HepG2 (cell line): ENCODE measurements around the gene CHKA. TPM values are rescaled to one million over a fixed set of nuclear protein-coding genes. Genes with fewer than 3 reads are reported as not detected.

Experiments
- HNF1B ChIP-seq: sonication (generic); formaldehyde crosslinking; IDR thresholded peaks from 2 replicates; pipeline ENCODE4 v1.5.1; 2020; ENCODE audit warnings: mild to moderate bottlenecking, moderate library complexity, missing genetic modification reagents
- RFXAP ChIP-seq: sonication (generic); formaldehyde crosslinking; IDR thresholded peaks from 2 replicates; pipeline ENCODE4 v1.4.0; 2020; ENCODE audit warnings: missing genetic modification reagents, borderline replicate concordance
- ZHX1 ChIP-seq: sonication (generic); formaldehyde crosslinking; IDR thresholded peaks from 2 replicates; pipeline ENCODE4 v1.8.1; 2022; ENCODE audit warnings: low read depth, mild to moderate bottlenecking, missing genetic modification reagents
- ZNF720 ChIP-seq: sonication (generic); formaldehyde crosslinking; IDR thresholded peaks from 2 replicates; pipeline ENCODE4 v1.4.0; 2020; ENCODE audit warnings: missing genetic modification reagents
- ZNF788 ChIP-seq: sonication (generic); formaldehyde crosslinking; IDR thresholded peaks from 2 replicates; pipeline ENCODE4 v1.5.0; 2020; ENCODE audit warnings: mild to moderate bottlenecking, missing genetic modification reagents, borderline replicate concordance
- ZNF879 ChIP-seq: sonication (generic); formaldehyde crosslinking; IDR thresholded peaks from 2 replicates; pipeline ENCODE4 v1.8.1; 2023; ENCODE audit warnings: missing genetic modification reagents
- polyA plus RNA-seq, 8 experiments: library from polyadenylated mRNA; depleted of rRNA in 3 of 8; stranded (reverse) in 7 of 8; unstranded in 1 of 8; fragments of >200 nt; fragmentation: Illumina TruSeq in 4 of 8; extraction: Trizol in 4 of 8; gene quantifications; 2 replicates each; pipeline versions ENCODE4 v1.2.1 to v1.2.3, GENCODE V29; 2011 to 2016; ENCODE audit warnings: low read depth in 4 of 8, missing spikeins in 1 of 8, mixed read lengths in 1 of 8; ENCODE audit not compliant: insufficient read depth in 1 of 8
- total RNA-seq, 5 experiments: library from RNA; depleted of rRNA; stranded (reverse); fragments of >200 nt; fragmentation: Illumina TruSeq; extraction: Trizol; gene quantifications; 2 replicates each; pipeline ENCODE4 v1.2.3, GENCODE V29; 2016; ENCODE audit warnings: low read depth in 1 of 5
- TF ChIP-seq, protein P1 (sequence below): sonication (generic); formaldehyde crosslinking; IDR thresholded peaks from 2 replicates; pipeline ENCODE4 v1.5.1; 2020; ENCODE audit warnings: mild to moderate bottlenecking, missing genetic modification reagents, borderline replicate concordance
- TF ChIP-seq, protein P2 (sequence below): sonication (generic); formaldehyde crosslinking; IDR thresholded peaks from 2 replicates; pipeline ENCODE4 v1.8.1; 2023; ENCODE audit warnings: mild to moderate bottlenecking, missing genetic modification reagents
- TF ChIP-seq, protein P3 (sequence below): sonication (generic); formaldehyde crosslinking; IDR thresholded peaks from 2 replicates; pipeline ENCODE4 v1.4.0; 2020; ENCODE audit warnings: mild to moderate bottlenecking, missing genetic modification reagents
- TF ChIP-seq, protein P4 (sequence below): sonication (generic); IDR thresholded peaks from 2 replicates; pipeline ENCODE4 v1.6.1; 2016; ENCODE audit warnings: low read depth, borderline replicate concordance
- TF ChIP-seq, protein P5 (sequence below): sonication (generic); formaldehyde crosslinking; IDR thresholded peaks from 2 replicates; pipeline ENCODE4 v1.9.0; 2021; ENCODE audit warnings: missing genetic modification reagents, borderline replicate concordance

CHKA gene
- total and polyA plus RNA-seq, 2 of the 13 experiments (the other 11 are each of a cell fraction or from before 2014, with no cell fraction given) = 71.6 to 92.7 TPM

- TF ChIP-seq ZHX1 (CRISPR knock-in tag) = no peak
- no peak; the same call in 1 of the 2 replicates for TF ChIP-seq HNF1B (CRISPR knock-in tag)
- no peak for TF ChIP-seq ZNF720
- peak; percentile 3; the same call in 1 of the 2 replicates for TF ChIP-seq RFXAP
- TF ChIP-seq ZNF879 (CRISPR knock-in tag) = no peak
- TF ChIP-seq, protein P1, sequence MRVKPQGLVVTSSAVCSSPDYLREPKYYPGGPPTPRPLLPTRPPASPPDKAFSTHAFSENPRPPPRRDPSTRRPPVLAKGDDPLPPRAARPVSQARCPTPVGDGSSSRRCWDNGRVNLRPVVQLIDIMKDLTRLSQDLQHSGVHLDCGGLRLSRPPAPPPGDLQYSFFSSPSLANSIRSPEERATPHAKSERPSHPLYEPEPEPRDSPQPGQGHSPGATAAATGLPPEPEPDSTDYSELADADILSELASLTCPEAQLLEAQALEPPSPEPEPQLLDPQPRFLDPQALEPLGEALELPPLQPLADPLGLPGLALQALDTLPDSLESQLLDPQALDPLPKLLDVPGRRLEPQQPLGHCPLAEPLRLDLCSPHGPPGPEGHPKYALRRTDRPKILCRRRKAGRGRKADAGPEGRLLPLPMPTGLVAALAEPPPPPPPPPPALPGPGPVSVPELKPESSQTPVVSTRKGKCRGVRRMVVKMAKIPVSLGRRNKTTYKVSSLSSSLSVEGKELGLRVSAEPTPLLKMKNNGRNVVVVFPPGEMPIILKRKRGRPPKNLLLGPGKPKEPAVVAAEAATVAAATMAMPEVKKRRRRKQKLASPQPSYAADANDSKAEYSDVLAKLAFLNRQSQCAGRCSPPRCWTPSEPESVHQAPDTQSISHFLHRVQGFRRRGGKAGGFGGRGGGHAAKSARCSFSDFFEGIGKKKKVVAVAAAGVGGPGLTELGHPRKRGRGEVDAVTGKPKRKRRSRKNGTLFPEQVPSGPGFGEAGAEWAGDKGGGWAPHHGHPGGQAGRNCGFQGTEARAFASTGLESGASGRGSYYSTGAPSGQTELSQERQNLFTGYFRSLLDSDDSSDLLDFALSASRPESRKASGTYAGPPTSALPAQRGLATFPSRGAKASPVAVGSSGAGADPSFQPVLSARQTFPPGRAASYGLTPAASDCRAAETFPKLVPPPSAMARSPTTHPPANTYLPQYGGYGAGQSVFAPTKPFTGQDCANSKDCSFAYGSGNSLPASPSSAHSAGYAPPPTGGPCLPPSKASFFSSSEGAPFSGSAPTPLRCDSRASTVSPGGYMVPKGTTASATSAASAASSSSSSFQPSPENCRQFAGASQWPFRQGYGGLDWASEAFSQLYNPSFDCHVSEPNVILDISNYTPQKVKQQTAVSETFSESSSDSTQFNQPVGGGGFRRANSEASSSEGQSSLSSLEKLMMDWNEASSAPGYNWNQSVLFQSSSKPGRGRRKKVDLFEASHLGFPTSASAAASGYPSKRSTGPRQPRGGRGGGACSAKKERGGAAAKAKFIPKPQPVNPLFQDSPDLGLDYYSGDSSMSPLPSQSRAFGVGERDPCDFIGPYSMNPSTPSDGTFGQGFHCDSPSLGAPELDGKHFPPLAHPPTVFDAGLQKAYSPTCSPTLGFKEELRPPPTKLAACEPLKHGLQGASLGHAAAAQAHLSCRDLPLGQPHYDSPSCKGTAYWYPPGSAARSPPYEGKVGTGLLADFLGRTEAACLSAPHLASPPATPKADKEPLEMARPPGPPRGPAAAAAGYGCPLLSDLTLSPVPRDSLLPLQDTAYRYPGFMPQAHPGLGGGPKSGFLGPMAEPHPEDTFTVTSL (CRISPR knock-in tag) = no peak
- TF ChIP-seq, protein P2, sequence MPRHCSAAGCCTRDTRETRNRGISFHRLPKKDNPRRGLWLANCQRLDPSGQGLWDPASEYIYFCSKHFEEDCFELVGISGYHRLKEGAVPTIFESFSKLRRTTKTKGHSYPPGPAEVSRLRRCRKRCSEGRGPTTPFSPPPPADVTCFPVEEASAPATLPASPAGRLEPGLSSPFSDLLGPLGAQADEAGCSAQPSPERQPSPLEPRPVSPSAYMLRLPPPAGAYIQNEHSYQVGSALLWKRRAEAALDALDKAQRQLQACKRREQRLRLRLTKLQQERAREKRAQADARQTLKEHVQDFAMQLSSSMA (CRISPR knock-in tag) = 0 out of 2 replicates have a peak, but pooled peaks have one; percentile 33
- TF ChIP-seq, protein P3, sequence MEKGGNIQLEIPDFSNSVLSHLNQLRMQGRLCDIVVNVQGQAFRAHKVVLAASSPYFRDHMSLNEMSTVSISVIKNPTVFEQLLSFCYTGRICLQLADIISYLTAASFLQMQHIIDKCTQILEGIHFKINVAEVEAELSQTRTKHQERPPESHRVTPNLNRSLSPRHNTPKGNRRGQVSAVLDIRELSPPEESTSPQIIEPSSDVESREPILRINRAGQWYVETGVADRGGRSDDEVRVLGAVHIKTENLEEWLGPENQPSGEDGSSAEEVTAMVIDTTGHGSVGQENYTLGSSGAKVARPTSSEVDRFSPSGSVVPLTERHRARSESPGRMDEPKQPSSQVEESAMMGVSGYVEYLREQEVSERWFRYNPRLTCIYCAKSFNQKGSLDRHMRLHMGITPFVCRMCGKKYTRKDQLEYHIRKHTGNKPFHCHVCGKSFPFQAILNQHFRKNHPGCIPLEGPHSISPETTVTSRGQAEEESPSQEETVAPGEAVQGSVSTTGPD = 0 out of 2 replicates have a peak, but pooled peaks have one; percentile 45
- no peak; the same call in 1 of the 2 replicates for TF ChIP-seq ZNF788
- TF ChIP-seq, protein P4, sequence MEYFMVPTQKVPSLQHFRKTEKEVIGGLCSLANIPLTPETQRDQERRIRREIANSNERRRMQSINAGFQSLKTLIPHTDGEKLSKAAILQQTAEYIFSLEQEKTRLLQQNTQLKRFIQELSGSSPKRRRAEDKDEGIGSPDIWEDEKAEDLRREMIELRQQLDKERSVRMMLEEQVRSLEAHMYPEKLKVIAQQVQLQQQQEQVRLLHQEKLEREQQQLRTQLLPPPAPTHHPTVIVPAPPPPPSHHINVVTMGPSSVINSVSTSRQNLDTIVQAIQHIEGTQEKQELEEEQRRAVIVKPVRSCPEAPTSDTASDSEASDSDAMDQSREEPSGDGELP = 0 out of 2 replicates have a peak, but pooled peaks have one; percentile 9
- TF ChIP-seq, protein P5, sequence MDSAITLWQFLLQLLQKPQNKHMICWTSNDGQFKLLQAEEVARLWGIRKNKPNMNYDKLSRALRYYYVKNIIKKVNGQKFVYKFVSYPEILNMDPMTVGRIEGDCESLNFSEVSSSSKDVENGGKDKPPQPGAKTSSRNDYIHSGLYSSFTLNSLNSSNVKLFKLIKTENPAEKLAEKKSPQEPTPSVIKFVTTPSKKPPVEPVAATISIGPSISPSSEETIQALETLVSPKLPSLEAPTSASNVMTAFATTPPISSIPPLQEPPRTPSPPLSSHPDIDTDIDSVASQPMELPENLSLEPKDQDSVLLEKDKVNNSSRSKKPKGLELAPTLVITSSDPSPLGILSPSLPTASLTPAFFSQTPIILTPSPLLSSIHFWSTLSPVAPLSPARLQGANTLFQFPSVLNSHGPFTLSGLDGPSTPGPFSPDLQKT (CRISPR knock-in tag) = no peak
These were observed 6.8 kb upstream of the CHKA start (continued) for GRCh38 chr11:68127714-68128681.
